Body of pancreas (tissue), 4 donors: ENCODE data around the gene RELL2.

Source experiments
- CTCF ChIP-seq, 7 experiments: fragments of 450-650 bp in 4 of 7; fragments of 200-600 bp in 3 of 7; sonication (generic) in 3 of 7; IDR thresholded peaks; one replicate each; pipeline ENCODE4 v1.5.1; 2016 to 2019; ENCODE audit warnings: antibody characterized with exemption in 7 of 7
- POLR2A ChIP-seq, 3 donors: fragments of 450-650 bp; IDR thresholded peaks; one replicate each; pipeline ENCODE4 v1.6.1; 2016; ENCODE audit warnings: antibody characterized with exemption in 3 of 3, mild to moderate bottlenecking in 2 of 3

GRCh38 chr5:141640698-141641097 lies 3.9 kb downstream of the RELL2 start:
- TF ChIP-seq CTCF (IDR thresholded peaks at IDR 0.05) (no peak), POLR2A (IDR thresholded peaks at IDR 0.05) (no peak)
